Thyroid gland (tissue), 4 donors: ENCODE measurements around the gene SEMA3C.

Experiments used
- POLR2A ChIP-seq, 2 donors: fragments of 450-650 bp; IDR thresholded peaks; one replicate each; pipeline ENCODE4 v1.6.1; 2017; ENCODE audit warnings: antibody characterized with exemption in 2 of 2, mild to moderate bottlenecking in 2 of 2, moderate library complexity in 1 of 2
- TF ChIP-seq, protein P1 (sequence below), 6 experiments: fragments of 200-600 bp in 3 of 6; fragments of 450-650 bp in 3 of 6; sonication (generic) in 3 of 6; IDR thresholded peaks; one replicate each; pipeline ENCODE4 v1.5.1; 2016 to 2019; ENCODE audit warnings: antibody characterized with exemption in 6 of 6, mild to moderate bottlenecking in 2 of 6, inconsistent platforms in 1 of 6, moderate library complexity in 1 of 6

DNA sequence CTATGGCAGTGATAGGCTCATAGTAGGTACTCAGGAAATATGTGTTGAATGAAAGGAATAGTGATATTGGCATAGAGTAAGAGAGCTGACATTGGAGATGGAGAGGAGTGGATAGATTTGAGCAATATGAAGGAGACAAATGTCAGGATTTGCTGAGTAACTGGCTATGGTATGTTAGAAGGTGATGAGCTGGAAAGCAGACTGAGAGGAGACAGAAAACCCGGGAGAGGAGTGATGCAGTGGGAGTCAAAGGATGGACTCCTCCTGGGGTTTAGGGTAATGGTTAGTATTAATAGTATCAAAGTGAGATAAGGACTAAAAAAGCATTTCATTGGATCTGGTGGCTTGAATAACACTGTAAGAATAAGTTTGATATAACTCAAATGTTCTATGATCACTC, 215.6 kb downstream of the SEMA3C start:
- TF ChIP-seq, protein P1, sequence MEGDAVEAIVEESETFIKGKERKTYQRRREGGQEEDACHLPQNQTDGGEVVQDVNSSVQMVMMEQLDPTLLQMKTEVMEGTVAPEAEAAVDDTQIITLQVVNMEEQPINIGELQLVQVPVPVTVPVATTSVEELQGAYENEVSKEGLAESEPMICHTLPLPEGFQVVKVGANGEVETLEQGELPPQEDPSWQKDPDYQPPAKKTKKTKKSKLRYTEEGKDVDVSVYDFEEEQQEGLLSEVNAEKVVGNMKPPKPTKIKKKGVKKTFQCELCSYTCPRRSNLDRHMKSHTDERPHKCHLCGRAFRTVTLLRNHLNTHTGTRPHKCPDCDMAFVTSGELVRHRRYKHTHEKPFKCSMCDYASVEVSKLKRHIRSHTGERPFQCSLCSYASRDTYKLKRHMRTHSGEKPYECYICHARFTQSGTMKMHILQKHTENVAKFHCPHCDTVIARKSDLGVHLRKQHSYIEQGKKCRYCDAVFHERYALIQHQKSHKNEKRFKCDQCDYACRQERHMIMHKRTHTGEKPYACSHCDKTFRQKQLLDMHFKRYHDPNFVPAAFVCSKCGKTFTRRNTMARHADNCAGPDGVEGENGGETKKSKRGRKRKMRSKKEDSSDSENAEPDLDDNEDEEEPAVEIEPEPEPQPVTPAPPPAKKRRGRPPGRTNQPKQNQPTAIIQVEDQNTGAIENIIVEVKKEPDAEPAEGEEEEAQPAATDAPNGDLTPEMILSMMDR (IDR thresholded peaks at IDR 0.05), result no peak
- no peak for TF ChIP-seq POLR2A (IDR thresholded peaks at IDR 0.05)
